ENCODE data around the gene PIK3CG. TPM values are rescaled to one million over a fixed set of nuclear protein-coding genes. Genes with fewer than 3 reads are reported as not detected.

The PIK3CG gene
- total RNA-seq, 1 donor from 2014 or later, result not detected

GRCh38 chr7:106871793-106872571 lies 6.9 kb downstream of the PIK3CG start:
- no peak for FAIRE-seq
- no peak for TF ChIP-seq CTCF (IDR thresholded peaks at IDR 0.05; ENCODE audit: insufficient read depth, low read length, severe bottlenecking)

GRCh38 chr7:106872763-106873162 lies 7.7 kb downstream of the PIK3CG start:
- no peak for DNase-seq (ENCODE audit: low read depth)
- H3K27me3 ChIP-seq (ENCODE audit: control insufficient read depth, insufficient read depth, low read length), result no peaks in the 10 kb centered on the region
- FAIRE-seq, result no peak
- H3K4me3 ChIP-seq (ENCODE audit: low read depth, low read length), result no peak overlapping the region
- H3K36me3 ChIP-seq (ENCODE audit: control insufficient read depth, insufficient read depth, low read length), result no peaks in the 10 kb centered on the region
- no peak for TF ChIP-seq CTCF (IDR thresholded peaks at IDR 0.05; ENCODE audit: insufficient read depth, low read length, severe bottlenecking)

More at GRCh38 chr7:106871793-106872571, 6.9 kb downstream of the PIK3CG start:
- peak; percentile 3 for DNase-seq (ENCODE audit: low read depth)
- Histone ChIP-seq H3K4me3 (ENCODE audit: low read depth, low read length) (no peak overlapping the region), H3K36me3 (ENCODE audit: control insufficient read depth, insufficient read depth, low read length) (no peaks in the 10 kb centered on the region), H3K27me3 (ENCODE audit: control insufficient read depth, insufficient read depth, low read length) (no peaks in the 10 kb centered on the region)

GRCh38 chr7:106874076-106874475 lies 9.0 kb downstream of the PIK3CG start:
- FAIRE-seq (no peak), DNase-seq (ENCODE audit: low read depth) (no peak)
- no peak for TF ChIP-seq CTCF (IDR thresholded peaks at IDR 0.05; ENCODE audit: insufficient read depth, low read length, severe bottlenecking)
- H3K4me3 ChIP-seq (ENCODE audit: low read depth, low read length), result no peak overlapping the region
- no peaks in the 10 kb centered on the region for H3K27me3 ChIP-seq (ENCODE audit: control insufficient read depth, insufficient read depth, low read length)
- H3K36me3 ChIP-seq (ENCODE audit: control insufficient read depth, insufficient read depth, low read length), result no peaks in the 10 kb centered on the region

- no peaks in the 10 kb centered on the region for H3K36me3 ChIP-seq (ENCODE audit: control insufficient read depth, insufficient read depth, low read length)
- H3K4me3 ChIP-seq (ENCODE audit: low read depth, low read length), result no peak overlapping the region
- FAIRE-seq (no peak), DNase-seq (ENCODE audit: low read depth) (no peak)
- no peak for TF ChIP-seq CTCF (IDR thresholded peaks at IDR 0.05; ENCODE audit: insufficient read depth, low read length, severe bottlenecking)
- no peaks in the 10 kb centered on the region for H3K27me3 ChIP-seq (ENCODE audit: control insufficient read depth, insufficient read depth, low read length)
Observed at GRCh38 chr7:106875508-106875907, 10.4 kb downstream of the PIK3CG start.

GRCh38 chr7:106878748-106879439 lies 13.8 kb downstream of the PIK3CG start:
- TF ChIP-seq CTCF (IDR thresholded peaks at IDR 0.05; ENCODE audit: insufficient read depth, low read length, severe bottlenecking), result no peak
- DNase-seq (ENCODE audit: low read depth) (no peak), FAIRE-seq (no peak)
- Histone ChIP-seq H3K4me3 (ENCODE audit: low read depth, low read length) (no peak overlapping the region), H3K27me3 (ENCODE audit: control insufficient read depth, insufficient read depth, low read length) (no peaks in the 10 kb centered on the region), H3K36me3 (ENCODE audit: control insufficient read depth, insufficient read depth, low read length) (no peaks in the 10 kb centered on the region)
